PC-9 (cell line): ENCODE results near the gene FAM98C.

Source experiments
- CTCF ChIP-seq: fragments of 200-600 bp; sonication (generic); conservative IDR thresholded peaks from 2 replicates; pipeline ENCODE4 v1.6.1; 2017; ENCODE audit warnings: mixed run types, antibody characterized with exemption, mild to moderate bottlenecking, moderate library complexity
- EZH2 ChIP-seq: fragments of 200-600 bp; sonication (generic); IDR thresholded peaks from 2 replicates; pipeline ENCODE4 v1.8.0; 2017; ENCODE audit warnings: antibody characterized with exemption, low read depth

- TF ChIP-seq CTCF, result no peak
- no peak for TF ChIP-seq EZH2
Observed at GRCh38 chr19:38395381-38396114, 7.3 kb upstream of the FAM98C start.
